GM19099 (cell line): ENCODE measurements around the gene MYO1F.

Experiments
- POLR2A ChIP-seq: IDR thresholded peaks from 3 replicates; pipeline ENCODE4 v1.6.1; 2011; ENCODE audit warnings: low read depth; ENCODE audit not compliant: insufficient read length; ENCODE audit errors: extremely low read depth

The MYO1F gene

DNA sequence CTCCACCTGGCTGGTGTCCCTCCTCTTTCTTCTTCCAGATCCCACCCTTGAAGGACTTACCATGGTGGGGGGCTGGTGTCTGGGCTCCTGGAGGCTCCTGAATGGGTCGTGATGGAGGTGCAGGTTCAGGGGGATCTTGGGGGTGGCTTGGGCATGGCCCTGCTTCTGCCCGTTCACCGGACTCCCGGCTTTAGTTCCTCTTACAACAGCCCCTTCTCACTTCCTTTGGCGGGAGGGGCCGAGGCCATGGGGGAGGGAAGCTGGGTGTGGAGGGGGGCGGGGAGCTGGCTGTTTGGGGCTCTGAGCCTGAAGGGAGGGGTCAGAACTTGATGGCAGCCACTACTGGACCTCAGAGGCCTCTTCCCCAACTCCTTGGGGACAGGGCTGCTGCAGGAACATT lies at the start of gene MYO1F:
TSS of gene MYO1F (minus strand) at position 196 of the 400 bp plus-strand sequence. CDS start at position 63, 133 bp downstream.
- TF ChIP-seq POLR2A, result no peak

DNA sequence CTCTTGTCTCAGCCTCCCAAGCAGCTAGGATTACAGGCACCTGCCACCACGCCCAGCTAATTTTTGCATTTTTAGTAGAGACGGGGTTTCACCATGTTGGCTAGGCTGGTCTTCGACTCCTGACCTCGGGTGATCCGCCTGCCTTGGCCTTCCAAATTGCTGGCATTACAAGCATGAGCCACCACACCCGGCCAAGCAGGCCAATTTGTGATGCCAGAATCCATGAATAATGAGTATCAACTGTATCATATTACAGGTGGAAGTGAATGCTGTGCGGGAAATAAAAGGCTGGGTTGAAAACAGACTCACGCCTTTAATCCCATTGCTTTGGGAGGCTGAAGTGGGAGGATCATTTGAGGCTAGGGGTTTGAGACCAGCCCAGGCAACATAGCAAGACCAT lies 49.6 kb upstream of the MYO1F start:
- no peak for TF ChIP-seq POLR2A

DNA sequence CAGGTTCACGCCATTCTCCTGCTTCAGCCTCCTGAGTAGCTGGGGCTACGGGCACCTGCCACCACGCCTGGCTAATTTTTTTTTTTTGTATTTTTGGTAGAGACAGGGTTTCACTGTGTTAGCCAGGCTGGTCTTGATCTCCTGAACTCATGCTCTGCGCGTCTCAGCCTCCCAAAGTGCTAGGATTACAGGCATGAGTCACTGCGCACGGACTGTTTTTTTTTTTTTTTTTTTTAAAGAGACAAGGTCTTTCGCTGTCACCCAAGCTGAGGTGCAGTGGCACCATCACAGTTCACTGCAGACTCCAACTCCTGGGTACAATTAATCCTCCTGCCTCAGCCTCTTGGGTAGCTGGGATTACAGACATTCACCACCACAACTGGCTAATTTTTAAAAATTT lies 41.5 kb upstream of the MYO1F start:
- TF ChIP-seq POLR2A, result no peak

DNA sequence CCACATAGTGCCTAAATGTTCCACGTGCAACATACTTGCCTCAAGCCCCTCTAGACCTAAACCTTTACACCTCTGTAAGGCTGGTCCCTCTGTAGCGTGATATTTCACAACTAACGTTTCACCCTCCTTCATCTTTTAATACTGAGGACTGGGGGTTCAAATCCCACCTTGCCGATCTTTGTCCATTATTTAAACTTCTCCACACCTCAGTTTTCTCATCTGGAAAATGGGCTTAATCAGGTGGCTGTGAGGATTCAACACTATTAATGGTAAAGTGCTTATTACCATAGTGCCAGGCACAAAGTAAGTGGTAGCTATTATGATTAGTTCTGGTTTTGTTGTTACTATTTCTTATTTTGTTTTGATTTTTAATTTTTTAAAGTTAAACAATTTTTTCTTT lies 40.7 kb upstream of the MYO1F start:
- no peak for TF ChIP-seq POLR2A

DNA sequence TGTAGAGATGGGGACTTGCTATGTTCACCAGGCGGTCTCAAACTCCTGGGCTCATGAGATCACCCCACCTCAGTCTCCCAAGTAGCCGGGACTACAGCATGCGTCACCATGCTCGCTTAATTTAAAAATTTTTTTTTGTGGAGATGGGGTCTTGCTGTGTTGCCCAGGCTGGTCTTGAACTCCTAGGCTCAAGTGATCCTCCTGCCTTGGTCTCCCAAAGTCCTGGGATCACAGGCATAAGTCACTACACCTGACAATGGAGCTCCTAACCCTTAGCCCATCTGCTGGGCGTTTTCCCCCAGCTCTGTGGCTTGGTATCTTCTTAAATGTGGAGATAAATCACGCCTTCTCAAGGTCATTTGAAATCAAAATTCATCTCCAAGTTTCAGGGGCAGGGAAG lies 39.6 kb upstream of the MYO1F start:
- no peak for TF ChIP-seq POLR2A

DNA sequence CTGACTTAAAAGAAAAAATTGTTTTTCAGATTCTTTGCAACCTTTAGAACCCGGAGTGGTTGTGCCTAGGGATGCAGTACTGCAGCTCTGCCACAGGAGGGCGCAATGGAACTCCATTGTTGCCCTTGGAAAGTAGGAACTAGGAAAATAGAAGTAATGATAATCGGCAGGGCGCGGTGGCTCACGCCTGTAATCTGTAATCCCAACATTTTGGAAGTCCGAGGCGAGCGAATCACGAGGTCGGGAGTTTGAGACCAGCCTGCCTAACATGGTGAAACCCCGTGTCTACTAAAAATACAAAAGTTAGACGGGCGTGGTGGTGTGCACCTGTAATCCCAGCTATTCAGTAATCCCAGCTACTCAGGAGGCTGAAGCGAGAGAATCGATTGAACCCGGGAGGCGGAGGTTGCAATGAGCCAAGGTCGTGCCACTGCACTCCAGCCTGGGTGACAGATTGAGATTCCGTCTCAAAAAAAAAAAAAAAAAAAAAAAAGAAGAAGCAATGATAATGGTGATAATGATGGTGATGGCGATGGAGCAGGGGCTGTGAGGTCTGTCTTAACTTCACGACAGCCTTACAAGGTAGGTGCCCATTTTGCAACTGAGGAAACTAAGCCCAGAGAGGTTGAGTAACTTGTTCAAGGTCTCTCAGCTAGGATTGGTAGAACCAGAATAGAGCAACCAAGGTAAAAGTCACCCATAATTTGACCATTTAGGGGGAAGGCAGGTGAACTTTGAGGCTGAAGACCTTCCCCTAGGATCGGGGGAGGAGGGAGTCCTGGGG lies 38.8 kb upstream of the MYO1F start:
- TF ChIP-seq POLR2A, result no peak

DNA sequence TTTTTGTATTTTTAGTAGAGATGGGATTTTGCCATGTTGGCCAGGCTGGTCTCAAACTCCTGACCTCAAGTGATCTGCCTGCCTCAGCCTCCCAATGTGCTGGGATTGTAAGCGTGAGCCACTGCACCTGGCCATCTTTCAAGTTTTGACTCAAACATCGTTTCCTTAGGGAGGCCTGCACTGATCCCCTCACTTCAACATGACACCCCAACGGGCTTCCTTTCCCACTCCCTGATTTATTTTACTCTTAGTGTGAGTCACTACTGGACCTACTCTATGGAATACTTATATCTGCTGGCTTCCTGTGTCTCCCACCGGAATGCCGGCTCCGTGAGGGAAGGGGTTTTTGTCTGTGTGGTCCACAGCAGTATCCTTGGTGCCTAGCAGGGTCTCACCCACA lies 37.8 kb upstream of the MYO1F start:
- TF ChIP-seq POLR2A, result no peak

DNA sequence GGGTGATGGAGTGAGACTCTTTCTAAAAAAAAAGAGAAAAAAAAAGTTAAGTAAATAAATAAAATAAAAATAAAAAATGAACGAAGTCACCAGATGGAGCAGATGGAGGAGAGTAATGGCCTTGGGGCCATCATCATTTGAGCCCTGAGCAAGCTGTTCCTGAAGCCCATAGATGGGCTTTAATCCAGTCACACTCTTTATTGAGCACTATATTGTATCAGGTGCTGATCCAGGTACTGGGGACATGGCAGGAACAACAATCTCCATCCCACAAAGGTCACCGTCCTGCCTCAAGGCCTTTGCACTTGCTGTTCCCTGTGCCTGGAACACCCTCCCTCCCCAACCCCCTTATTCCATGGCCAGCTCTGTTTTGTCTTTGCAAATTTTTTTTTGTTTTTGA lies 37.2 kb upstream of the MYO1F start:
- no peak for TF ChIP-seq POLR2A

GRCh38 chr19:8612807-8613171 lies 35.5 kb upstream of the MYO1F start:
- no peak for TF ChIP-seq POLR2A

GRCh38 chr19:8611877-8612806 lies 34.9 kb upstream of the MYO1F start:
- no peak for TF ChIP-seq POLR2A

DNA sequence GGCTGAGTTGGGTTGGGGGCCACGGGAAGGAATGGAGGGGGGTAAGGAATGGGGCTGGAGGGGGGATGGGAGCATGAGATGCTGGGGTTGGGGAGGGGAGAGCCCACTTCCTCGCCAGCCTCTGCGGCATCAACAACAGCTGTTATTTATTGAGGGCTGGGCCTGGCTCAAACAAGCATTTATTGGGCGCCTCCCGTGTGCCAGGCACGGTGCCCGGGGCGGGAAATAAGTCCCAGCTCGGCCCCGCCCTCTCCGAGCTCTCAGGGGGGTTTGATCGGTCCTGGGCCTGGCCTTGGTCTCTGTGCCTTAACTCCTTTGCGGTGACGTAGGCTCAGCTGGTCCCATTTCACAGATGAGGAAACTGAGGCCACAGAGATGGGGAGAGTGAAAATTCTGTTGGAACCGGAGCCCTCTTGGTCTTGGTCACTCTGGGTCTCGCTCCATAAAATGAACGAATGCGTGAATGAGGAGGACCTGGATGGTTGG lies 34.2 kb upstream of the MYO1F start:
- no peak for TF ChIP-seq POLR2A

- TF ChIP-seq POLR2A, result no peak
Observed at GRCh38 chr19:8610936-8611300, 33.7 kb upstream of the MYO1F start.

DNA sequence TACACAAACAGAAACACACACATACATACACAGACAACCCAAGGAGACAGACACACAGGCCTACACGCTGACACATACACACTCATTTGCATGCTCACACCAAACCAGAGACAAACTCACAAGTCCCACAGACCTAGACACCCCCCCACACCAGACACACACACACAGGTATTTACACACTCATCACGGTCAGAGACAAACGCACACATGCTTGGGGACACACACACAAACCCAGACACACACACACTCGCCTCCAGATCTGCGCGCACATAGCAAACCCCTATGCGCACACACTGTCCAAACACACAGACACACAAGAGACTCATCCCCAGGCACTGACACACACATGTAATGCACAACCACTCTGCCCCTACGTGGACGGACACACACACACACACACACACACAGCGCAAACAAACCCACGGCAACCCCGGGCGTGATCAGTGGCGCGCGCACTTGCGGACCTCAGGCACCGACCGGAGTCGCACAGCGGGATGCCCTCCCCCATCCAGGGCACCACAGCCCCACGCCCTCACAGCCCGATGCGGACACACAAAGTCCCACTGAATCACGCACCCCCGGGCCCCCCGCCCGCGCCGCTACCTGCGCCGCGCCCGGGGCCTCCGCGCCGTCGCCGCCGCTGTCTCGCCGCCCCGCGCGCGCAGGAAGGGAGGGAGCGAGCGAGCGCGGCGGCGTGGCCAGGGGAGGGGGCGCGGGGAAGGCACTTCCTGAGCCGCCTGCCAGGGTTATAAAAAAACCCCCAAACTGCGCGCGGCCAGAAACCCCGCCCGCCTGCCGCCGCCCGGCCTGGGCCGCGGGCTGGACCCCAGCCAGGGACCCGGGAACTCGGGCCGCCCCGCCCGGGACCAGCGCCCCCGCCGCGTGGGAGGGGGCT lies 33.0 kb upstream of the MYO1F start, which contains the start of gene ADAMTS10:
TSS of gene ADAMTS10 (minus strand) at position 675 of the 895 bp plus-strand sequence. CDS start 5,005 bp downstream, outside the sequence.
- TF ChIP-seq POLR2A, result no peak

GRCh38 chr19:8609279-8610040 lies 32.2 kb upstream of the MYO1F start:
- no peak for TF ChIP-seq POLR2A
